Measurements from ENCODE around the gene THSD7A. TPM values are rescaled to one million over a fixed set of nuclear protein-coding genes. Genes with fewer than 3 reads are reported as not detected.

THSD7A gene
- total and polyA plus RNA-seq, 2 of the 8 experiments (the other 6 are each of a cell fraction or from before 2014, with no cell fraction given): 0.44 to 1.2 TPM

DNA sequence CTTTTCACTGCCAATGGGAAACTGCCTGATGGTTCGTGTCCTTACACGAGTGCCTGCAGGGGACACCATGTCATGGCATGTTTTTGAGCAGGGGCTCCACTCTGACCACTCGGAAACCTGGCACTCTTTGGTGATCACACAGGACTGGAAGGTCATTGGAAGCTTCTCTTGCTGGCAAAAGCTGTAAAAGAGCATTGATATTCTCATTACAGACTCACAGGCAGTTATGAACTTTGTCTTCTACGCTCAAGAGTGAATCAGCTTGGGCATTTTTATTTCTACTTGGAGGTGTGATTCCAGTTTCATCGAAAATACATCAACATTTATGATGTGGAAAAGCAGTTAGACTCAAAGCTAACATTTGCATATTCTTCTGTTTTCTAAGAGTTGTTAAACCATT is 238.7 kb downstream of the THSD7A start:
- Histone ChIP-seq H4K91ac (replicated peaks; ENCODE audit: insufficient read length, low read length) (no peak overlapping the region), H3K4me1 (replicated peaks in 1 of 4; ENCODE audit: control insufficient read depth in 3 of 4, insufficient read depth in 4 of 4, low read length in 3 of 4) (no peaks in the 10 kb centered on the region), H4K5ac (ENCODE audit: insufficient read length, low read depth, low read length) (no peak overlapping the region), H4K20me1 (replicated peaks in 1 of 2; ENCODE audit: control insufficient read depth in 1 of 2, insufficient read depth in 2 of 2, low read length in 2 of 2) (no peaks in the 10 kb centered on the region), H3K79me2 (ENCODE audit: control insufficient read depth in 1 of 2, insufficient read depth in 2 of 2, low read length in 2 of 2) (no peaks in the 10 kb centered on the region), H2BK15ac (ENCODE audit: low read length) (no peak overlapping the region), H3K23me2 (ENCODE audit: low read depth, low read length) (no peaks in the 10 kb centered on the region), H2AK5ac (ENCODE audit: low read depth, low read length) (no peak overlapping the region), H3K4me2 (ENCODE audit: insufficient read depth in 1 of 2, low read depth in 2 of 2, low read length in 2 of 2) (no peak overlapping the region), H3K23ac (ENCODE audit: insufficient read length) (no peak overlapping the region), H2BK20ac (ENCODE audit: low read length) (no peak overlapping the region), H3K14ac (ENCODE audit: insufficient read length) (no peak overlapping the region), H3K56ac (replicated peaks; ENCODE audit: insufficient read length, low read depth, low read length) (no peak overlapping the region), H3K4me3 (ENCODE audit: extremely low read depth in 1 of 4, insufficient read depth in 2 of 4, low read depth in 3 of 4, low read length in 4 of 4) (no peak overlapping the region), H3K18ac (ENCODE audit: extremely low read depth, low read length) (no peak overlapping the region), H2BK120ac (replicated peaks; ENCODE audit: low read depth, low read length) (no peak overlapping the region), H3K36me3 (ENCODE audit: control insufficient read depth in 2 of 4, insufficient read depth in 4 of 4, low read length in 3 of 4) (no peaks in the 10 kb centered on the region), H2AFZ (ENCODE audit: low read length) (no peak overlapping the region), H3K79me1 (ENCODE audit: low read depth, low read length) (no peaks in the 10 kb centered on the region), H3K4ac (replicated peaks; ENCODE audit: insufficient read length, low read depth, low read length) (no peak overlapping the region), H2BK5ac (ENCODE audit: low read depth, low read length) (no peak overlapping the region), H2BK12ac (ENCODE audit: low read depth, low read length) (no peak overlapping the region), H3K9ac (replicated peaks in 1 of 4; ENCODE audit: extremely low read depth in 1 of 4, low read depth in 3 of 4, low read length in 3 of 4) (no peak overlapping the region; a peak in 2 of 7 replicates), H3K9me3 (ENCODE audit: insufficient read depth in 2 of 2, low read depth in 1 of 2, low read length in 1 of 2) (no peaks in the 10 kb centered on the region), H3K27ac (ENCODE audit: low read depth, low read length) (no peak overlapping the region), H3K27me3 (replicated peaks in 1 of 4; ENCODE audit: control insufficient read depth in 3 of 4, extremely low read depth in 1 of 4, insufficient read depth in 3 of 4, low read length in 3 of 4) (no peaks in the 10 kb centered on the region), H4K8ac (ENCODE audit: extremely low read depth, insufficient read depth, low read length) (no peak overlapping the region)
- ChIA-PET POLR2A (ENCODE audit: partially characterized antibody) (no interaction called here), CTCF (ENCODE audit: partially characterized antibody) (no interaction called here)
- no peak for TF ChIP-seq SIRT6 (IDR thresholded peaks at IDR 0.05; ENCODE audit: low read length)
- no peak for TF ChIP-seq SRF (IDR thresholded peaks at IDR 0.05; ENCODE audit: low read depth, low read length)
- no peak for TF ChIP-seq CBX8 (IDR thresholded peaks at IDR 0.05; ENCODE audit: borderline replicate concordance, low read depth, low read length)
- no peak for TF ChIP-seq TAF7 (optimal IDR thresholded peaks at IDR 0.05; ENCODE audit: borderline replicate concordance, low read depth, low read length)
- FAIRE-seq: no peak
- WGBS, 2 experiments (ENCODE audit: extremely low coverage in 1 of 2, insufficient coverage in 1 of 2, insufficient read length in 1 of 2, insufficient replicate concordance in 2 of 2, low coverage in 1 of 2, low lambda C conversion rate in 2 of 2, missing lambda C conversion rate in 1 of 2): 81% methylated on average over 5 of the region's 5 CpGs; no CpG with 5 or more reads in 1 of the 2 experiments
- DNase-seq (ENCODE audit: low read depth in 1 of 2, low spot score in 2 of 2): no peak

Measured in H1 (cell line).